ELR (cell line): Measurements from ENCODE around the gene ERI3.

Experiments
- DNase-seq: peaks from one replicate; pipeline ENCODE4 v3.0.0-alpha.2; 2015; ENCODE audit warnings: low read depth

ERI3 gene

DNA sequence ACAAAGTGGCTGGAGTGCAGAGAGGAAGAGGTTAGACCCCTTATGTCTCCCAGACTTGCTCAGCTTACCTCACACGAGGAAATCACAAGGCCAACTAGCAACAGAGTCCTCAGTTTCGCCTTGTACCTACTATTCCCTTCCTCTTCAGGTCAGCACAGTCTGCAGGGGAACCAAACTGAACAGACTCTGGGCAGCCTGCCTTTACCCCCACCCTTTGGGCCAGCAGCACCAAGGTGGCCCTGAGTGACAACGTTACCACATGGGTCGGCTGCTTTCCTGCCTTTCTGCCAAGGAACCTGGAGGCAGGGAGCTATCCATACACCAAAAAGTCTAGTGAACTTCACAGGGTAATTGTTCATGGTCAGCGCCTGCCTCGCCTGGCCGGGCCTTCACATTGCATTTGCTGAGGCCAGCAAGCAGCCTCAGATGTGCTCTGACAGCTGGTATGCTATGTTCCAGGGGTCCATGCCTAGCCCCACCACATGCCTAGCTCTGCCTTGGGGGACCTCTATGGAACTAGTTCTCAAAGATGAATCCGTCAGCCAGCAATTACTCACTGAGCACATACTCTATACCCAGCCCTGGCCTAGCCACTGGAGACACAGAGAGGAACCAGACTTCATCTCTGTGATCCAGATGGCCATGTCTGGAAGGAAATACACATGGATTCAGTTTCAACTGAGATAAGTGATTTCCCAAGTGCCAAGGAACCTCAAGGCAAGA is 72.2 kb downstream of the ERI3 start:
- no peak for DNase-seq

DNA sequence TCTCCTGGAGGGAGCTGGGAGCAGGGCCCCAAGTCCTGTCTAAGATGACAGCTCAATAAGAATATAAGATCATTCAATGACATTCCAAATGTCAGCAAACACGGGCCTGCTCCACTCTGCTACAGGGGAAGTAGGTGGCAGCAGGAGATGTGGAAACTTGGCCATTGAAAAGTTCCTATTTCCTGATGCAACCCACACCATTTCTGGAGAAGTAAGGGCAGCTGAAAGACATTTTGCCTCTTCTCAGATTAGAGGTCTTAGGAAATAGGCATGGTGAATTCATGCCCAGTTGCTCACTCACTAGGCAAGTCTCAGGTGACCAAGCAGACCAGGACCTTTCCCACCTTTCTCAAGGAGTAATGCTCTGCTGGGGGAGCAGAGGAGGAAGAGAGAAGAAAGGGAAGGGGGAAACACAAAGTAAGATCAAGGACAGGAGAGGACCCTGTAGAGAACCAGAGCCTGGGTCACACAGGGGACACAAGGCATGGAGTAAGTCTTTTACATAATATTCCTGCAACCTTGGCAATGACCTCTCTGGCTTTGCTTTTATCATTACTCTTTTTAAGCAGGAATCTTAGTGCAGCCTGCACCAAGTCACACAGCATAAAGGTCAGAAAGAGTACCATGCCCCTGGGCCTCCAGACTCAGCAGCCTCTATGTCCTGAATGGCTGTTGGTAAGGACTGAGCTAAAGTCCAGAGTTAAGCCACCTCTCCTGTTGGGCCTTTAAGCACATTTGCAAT is 72.9 kb downstream of the ERI3 start:
- DNase-seq: no peak

DNA sequence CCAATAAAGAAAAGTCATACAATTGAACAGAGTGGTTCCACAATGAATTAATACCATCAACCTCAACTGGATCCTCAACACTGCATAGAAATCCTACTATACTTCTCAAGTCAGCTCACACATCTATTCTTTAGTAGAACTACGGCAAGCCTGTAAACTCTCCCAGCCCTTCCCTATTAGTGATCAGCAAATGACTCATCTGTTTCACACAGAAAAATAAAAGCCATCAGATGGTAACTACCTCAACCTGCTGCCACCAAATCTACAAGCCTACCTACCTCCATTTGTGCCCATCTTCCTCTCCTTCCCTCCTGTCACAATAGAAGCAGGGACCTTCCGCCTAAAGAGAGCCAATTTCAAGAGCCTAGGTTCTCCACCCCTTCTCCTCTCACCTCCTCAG is 78.2 kb downstream of the ERI3 start:
- DNase-seq: peak; percentile 14

DNA sequence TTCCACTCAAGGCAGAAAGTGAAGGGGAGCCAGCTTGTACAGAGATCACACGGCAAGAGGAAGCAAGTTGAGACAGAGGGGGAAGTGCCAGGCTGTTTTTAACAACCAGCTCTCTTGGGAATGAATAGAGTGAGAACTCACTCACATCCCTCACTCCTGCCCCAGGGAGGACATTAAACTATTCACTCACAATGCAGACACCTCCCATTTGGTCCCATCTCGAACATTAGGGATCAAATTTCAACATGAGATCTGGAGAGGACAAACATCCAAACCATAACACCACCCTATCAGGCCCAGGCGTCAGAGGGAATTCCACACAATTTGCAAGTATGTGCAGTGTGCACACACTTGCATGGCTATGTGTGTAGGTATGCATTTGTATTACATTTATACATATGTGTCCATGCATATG is 79.1 kb downstream of the ERI3 start:
- DNase-seq: no peak

DNA sequence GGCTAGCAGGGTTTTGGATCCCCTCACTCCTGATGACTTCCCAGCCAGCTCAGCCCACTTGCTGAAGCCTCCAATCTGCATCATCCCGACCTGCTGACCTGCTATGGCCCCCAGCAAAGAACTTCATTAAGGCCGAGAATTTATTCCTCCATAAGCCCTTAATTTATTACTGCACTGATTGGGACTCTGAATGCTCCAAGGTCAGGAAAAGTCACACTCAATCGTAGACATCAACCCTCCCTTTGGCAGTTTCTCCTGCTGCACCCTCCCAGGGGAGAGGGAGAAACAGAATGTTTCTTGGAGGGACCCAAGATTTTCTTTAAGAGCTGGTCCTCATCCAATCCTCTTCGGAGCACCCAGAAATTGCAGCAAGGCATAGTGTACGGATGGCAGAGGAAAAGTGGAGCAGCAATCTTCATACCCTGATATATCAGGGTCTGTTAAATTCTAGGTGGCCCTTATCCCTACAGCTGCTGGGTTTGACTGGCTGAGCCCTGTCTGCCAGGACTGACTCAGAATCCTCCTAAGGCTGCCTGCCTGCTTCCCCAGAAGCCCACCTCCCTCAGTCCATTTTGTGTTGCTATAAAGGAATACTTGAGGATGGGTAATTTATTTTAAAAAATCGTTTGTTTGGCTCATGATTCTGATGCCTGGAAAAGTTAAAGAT is 79.6 kb downstream of the ERI3 start:
- no peak for DNase-seq

DNA sequence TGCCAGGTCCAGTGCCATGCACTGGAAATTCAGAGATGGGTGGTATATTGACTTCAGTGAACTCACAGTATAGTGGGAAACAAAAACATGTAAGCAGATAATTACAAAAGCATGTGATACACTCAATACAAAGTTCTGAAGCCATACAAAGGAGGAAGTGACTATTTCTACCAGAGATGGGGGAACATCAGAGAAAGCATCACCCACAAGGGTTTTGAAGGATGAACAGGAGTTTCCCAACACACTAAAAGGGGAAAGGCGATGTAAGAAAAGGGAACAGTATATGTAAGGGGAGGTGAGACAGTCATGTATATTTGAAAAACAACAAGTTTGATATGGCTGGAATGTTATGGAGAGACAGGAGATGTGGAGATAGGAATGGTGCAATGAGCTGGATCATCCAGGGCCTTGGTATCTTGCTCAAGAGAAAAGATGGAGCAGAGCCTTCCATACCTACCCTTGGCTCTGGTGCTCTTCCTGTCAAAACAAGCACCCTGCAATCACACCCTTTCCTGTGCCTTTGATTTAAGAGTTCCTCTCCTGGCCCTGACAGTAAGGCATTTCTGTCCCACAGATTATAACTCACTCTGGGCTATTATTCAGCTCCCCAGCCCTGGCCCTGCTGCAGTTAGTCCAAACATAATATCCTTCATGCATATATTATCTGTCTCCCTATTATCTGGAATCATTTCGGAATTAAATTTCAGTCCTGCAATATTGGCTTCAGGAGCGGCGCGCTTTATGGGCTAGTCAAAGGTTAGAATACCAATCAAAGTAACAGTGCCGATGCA is 81.3 kb downstream of the ERI3 start:
- DNase-seq: no peak

DNA sequence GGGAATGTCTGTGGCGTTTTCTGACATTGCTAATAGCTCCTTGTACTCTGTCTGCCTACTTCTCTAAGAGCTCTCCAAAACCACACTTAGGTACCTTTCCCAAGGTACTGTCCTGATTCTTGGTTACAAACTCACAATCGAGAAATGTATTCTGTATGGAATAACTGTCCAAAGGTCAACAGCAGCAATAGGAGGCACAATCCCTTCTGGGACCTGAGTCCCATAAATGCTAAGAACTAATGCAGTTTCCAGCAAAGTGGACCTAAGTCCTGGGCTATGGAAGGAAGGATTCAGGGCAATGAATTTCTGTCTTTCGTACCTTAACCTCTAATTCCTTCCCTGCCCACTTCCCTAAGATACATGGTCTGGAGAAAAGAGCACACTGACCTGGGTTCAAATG is 82.1 kb downstream of the ERI3 start:
- no peak for DNase-seq

DNA sequence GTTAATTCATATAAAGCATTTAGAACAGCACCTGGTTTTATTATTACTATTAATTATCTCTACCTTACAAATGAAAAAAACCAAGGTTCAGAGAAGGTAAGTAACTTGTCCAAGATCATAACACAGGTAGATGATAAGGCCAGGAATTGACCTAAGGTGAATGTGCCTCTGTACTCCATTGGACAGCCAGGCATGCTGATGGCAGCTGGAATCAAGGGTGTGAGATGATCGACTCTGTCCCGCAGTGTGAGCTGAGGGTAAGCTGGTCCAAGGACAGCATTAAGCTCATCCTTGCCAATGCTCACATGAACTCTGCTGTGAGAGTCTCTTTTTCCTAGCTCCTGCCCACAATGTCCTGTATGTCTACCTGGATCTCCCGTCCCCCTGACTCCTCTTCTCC is 83.4 kb downstream of the ERI3 start:
- DNase-seq: no peak

DNA sequence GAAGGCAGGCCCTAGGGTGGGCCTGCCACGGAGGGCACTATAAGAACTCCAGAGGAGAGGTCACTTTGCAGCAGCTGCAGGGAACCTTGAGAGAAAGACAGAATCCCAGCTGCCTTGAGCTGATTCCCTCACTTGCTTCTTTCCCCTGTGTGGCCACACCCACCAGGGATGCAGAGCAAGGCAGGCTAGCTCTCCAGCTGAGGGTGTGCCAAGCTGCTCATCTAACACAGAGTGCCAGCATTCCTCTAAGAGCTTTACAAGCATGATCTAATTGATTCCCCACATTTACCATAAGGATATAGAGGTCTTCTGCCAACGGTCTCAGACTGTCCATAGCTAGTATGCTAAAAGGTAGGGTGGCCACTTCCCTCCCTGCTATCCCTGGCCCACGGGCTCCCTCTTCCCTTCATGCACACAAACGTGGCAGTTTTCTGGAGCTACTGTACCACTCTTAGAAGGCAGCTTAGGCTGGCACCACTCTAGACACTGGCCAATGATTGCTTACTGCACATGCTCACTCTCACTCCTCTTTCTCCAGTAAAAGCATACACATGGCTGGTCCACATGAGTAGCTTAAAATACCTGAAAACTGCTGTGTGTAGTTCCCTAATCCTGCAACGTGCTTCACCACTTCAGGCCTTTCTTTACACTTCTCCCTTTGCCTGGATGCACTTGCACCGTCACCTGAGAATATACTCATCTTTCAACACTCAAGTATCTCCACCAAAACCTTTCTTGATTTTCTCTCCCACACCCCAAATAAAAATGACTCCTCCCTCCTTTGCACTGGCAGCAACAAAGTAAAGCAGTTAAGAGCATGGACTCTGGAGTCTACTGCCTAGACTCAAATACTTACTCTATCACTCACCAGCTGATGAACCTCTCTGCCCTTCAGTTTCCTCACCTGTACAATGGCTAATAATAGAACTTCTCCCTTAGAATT is 84.1 kb downstream of the ERI3 start:
- no peak for DNase-seq

DNA sequence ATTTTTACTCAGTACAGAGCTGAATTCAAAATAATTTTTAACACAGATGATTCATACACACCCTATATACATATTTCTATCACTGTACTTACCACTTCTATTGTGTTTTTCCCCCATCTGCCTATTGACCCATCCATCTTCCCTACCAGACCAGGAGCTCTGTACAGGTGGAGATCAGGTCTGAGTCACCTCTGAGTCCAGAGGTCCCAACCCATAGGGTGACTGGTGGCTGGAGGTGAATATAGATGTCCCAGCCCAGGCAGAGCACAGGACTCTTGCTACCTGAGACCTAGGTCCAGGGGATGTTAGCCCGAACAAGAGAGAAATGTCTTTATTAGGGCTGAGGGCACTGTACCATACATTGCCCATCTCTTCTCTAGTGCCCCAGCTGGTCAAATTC is 87.0 kb downstream of the ERI3 start:
- no peak for DNase-seq

DNA sequence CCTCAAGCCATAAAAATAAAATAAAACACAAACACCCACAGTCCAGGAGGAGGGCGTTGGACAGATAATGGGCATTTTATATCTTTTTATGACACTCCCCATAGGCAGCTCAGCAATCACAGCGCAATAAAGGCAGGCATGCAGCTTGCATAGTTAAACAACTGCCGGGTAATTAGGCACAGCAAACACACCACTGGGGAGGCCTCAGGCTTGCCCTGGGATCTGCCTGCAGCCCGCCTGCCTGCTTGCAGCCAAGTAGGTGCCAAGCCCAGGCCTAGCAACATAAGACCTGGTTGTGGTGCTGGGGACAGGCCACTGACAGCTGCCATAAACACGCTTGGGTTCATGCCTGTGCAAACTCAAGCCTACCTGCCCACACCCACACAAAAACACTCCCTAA is 87.6 kb downstream of the ERI3 start:
- DNase-seq: no peak

DNA sequence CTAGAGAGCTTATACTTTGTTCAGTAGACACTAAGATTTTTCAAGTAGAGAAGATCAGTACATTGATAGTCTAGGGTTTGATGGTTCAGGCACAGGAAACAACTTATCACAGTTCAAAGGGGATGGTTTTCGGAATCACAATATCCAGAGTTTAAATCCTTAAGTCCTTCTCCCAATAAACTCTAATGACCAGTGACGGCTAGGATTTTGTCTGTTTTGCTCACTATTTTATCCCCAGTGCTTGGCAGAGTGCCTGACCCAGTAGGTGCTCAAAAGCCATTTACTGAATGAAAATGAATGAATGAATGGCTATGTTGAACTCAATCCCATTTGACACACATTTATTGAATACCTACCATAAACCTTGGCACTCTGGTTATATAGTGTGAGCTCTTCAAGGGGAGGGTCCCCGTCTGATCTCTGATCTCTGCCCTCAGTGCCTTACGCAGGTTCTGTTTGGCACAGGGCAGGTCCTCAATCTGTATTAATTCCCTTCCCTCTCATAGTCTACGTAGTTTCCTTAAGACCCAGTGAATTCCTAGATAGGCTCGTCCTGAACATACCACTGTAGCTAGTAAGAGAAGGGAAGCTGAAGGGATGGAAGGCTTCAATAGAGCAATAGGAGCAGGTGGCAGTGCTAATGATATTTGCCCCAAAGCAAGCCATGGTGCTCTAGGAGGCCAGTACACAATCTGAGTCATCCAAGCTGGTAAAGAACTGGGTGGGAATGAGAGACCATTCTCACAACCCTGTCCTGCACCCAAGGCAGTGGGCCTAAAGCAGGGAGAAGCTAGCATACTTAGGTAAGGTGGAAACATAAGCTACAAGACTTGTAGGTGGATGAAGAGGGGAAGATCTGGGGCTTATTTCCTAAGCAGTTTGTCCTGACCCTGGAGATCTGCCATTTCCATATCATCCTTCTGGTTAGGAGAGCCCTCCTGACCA is 88.4 kb downstream of the ERI3 start:
- no peak for DNase-seq

DNA sequence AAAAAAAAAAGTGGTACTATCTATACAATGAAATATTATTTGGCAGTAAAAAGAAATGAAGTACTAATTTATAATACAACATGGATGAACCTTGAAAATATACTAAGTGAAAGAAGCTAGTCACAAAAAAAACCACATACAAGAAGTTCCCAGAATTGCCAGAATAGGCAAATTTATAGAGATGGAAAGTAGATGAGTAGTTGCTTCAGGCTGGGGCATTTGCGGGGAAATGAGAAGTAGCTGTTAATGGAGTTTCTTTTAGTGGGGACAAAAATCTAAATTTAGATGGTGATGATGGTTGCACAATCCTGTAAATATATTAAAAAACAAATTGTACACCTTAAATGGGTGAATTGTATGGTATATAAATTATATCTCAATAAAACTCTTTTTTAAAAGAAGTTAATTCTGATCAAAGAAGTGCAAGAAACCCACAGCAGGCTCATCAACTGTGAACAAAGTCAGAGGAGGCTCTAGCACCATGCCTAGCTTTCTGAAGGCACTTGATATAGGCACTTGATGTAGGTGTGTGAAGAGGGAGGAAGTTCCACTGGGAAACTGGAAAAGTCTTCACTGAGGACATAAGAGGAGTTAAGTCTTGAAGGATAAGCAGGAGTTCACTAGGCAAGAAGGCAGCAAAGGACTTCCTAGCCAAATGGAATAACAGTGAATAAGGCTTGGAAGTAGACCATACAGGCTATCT is 89.2 kb downstream of the ERI3 start:
- no peak for DNase-seq

DNA sequence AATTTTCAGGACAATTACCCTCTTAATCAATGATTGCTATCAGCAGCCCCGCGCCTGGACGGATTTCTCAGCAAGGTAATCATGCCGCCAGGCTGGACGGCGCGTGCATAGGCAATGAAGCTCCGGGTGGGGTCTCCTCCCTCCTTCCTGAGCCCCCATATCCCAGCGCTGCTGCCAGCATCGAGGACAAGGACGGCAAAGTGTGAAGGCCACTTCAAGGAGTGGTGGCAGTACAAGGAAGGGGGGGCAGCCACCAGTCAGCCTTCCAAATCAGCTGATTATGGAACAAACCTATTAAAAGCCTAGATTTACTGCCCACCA is 90.6 kb downstream of the ERI3 start:
- DNase-seq: no peak

DNA sequence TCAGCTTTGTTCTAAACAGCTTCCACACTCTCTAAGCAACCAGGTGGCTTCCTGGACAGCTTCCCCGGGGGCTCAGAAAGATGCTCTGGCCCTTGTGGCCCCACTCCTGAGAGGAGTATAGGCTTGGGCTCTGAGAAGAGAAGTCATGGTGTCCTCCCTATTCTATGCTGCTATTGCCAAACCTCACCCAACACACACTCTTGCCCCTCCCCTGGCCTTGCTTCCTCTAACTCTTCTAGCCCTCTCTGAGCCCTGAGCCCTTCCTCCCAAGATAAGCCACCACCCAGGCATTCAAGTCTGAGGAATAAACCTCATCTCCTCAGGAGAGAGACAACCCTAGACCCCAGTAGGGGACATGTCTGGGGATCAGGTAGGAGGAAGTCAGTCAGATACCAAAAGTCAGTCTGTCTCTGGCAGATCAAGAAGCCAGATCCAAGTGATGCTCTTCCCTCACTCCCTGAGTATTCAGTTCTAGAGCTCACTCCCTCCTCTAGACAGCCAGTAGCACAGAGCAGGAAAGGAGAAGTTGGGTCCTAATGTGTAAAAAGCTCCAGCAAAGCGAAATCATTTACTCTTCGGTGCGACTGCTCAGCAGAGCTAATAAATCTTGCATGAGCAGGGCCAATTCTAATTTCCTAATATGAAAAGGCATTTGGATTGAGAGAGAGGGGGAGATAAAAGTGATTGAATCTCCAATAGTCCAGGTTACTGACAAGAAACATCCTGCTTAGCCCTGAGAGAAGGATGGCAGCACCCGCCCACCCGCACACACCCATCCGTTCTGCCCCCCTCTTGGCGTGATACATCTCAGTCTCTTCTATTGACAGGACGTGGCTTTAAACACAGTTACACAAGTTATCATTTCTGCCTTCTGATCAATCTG is 91.2 kb downstream of the ERI3 start:
- no peak for DNase-seq

DNA sequence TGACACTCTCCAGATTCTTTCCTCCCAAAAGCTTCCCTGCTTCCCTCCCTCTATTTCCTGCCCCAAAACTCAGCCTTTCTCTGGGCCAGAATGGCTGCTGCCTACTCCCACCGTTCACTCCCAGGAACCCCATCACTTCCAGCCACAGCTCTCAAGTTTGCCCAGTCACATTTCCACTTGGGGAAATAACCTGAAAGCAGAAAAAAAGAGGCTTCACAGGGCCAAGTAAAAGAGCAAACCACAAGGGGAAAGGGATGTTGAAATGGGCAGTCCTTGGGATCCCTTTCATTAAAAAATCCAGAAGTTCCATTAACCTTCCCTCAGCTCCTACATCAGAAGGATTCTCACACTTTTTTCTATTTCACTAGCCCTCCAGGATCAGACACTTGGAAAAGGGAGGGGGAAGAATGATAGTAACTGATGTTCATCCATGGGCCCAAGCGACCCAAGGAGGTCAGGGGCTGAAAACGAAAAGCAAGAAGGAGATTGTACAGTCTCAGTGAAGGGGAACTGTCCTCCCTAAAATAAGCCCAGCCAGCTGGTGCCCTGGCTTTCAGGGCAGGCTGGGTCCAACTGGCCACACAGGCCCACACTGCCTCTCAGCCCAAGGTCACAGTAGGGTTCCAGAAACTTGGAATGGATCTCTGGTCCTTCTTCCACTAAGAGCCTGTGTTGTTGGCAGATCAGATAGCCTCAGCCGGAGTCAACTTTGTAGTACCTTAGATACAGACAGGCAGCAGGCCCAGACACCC is 92.1 kb downstream of the ERI3 start:
- DNase-seq: no peak

DNA sequence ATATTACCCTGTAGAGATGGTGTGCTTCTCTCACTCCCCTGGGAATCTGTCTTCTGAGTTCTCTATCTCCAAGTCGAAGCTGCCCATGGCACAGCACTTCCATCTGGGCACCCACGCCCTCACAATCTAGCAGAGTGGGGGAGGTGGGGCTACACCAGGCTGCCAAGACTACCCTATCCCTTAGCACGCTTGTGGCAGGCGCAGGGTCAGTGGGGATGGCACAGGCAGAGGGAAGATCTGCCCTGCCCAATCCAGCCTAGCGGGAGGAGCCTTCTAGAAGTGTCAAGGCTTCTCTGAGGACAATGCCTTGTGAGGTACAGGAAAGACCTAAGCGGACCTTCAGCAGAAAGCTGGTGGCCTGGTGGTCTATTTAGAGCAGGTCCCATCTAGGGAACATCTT is 92.6 kb downstream of the ERI3 start:
- DNase-seq: no peak

DNA sequence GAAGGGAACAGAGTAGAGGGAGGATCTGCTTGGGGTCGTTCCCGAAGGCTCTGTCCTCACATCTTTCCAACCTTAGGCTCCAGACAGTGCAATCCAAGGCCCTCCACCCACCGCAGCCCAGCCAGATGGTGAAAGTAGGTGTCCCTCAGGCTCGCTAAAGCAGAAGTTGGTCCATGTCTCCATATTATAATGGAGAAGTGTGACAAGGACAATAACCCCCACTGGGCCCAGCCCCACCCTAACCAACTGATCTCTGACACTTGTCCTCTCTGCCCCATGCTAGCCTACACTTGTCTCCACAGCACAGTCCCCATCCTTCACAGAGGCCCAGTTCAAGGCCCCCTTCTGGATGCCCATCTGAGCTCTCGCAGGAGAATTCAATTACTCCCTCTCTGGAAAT is 93.1 kb downstream of the ERI3 start:
- DNase-seq: no peak
